PC-3 (cell line): ENCODE measurements around the gene TCF12. TPM values are rescaled to one million over a fixed set of nuclear protein-coding genes. Genes with fewer than 3 reads are reported as not detected.

Source experiments
- ATAC-seq: fragments of 200-7000 bp; cut with Tn5 transposase; 2 replicates; pipeline ENCODE4 v1.9.1; 2020; ENCODE audit warnings: mild to moderate bottlenecking, moderate library complexity
- BruUV-seq: library from RNA; stranded (reverse); fragments of 400-500 nt; replicated peaks from 2 replicates; lab custom pipeline; 2021; lab: Mats Ljungman, UMichigan
- CTCF ChIA-PET: fragments of 300-600 bp; sonication (Branson Sonifier 250); formaldehyde crosslinking; loops from one replicate; lab custom pipeline; 2022; ENCODE audit warnings: antibody characterized with exemption; lab: Charles Lee
- POLR2A ChIA-PET: fragments of 300-600 bp; sonication (Branson Sonifier 250); formaldehyde crosslinking; loops from one replicate; lab custom pipeline; 2022; ENCODE audit warnings: antibody characterized with exemption; ENCODE audit not compliant: unreplicated experiment; lab: Charles Lee
- DNase-seq: peaks from one replicate; pipeline ENCODE4 v3.0.0-alpha.2; 2015
- H2AFZ ChIP-seq: fragments of 300-600 bp; sonication (generic); 2 replicates; pipeline ENCODE4 v1.6.0; 2016; ENCODE audit warnings: antibody characterized with exemption, low read length
- H3F3A ChIP-seq: fragments of 300-600 bp; sonication (generic); one replicate; pipeline ENCODE4 v1.6.0; 2017; ENCODE audit warnings: antibody characterized with exemption, low read length, control low read depth, mild to moderate bottlenecking; ENCODE audit not compliant: unreplicated experiment
- H3K27ac ChIP-seq: fragments of 300-600 bp; sonication (generic); 2 replicates; pipeline ENCODE4 v1.5.1; 2016; ENCODE audit warnings: mild to moderate bottlenecking, low read length
- H3K27me3 ChIP-seq: fragments of 300-600 bp; sonication (generic); 2 replicates; pipeline ENCODE4 v1.6.1; 2016; ENCODE audit warnings: low read length, mixed read lengths
- H3K36me3 ChIP-seq: fragments of 300-600 bp; sonication (generic); 2 replicates; pipeline ENCODE4 v1.6.1; 2016; ENCODE audit warnings: low read depth, mixed run types, low read length, mixed read lengths
- H3K4me1 ChIP-seq: fragments of 300-600 bp; sonication (generic); 2 replicates; pipeline ENCODE4 v1.5.1; 2016; ENCODE audit warnings: low read length; ENCODE audit not compliant: insufficient read depth
- H3K4me2 ChIP-seq: fragments of 300-600 bp; sonication (generic); 2 replicates; pipeline ENCODE4 v1.6.0; 2016; ENCODE audit warnings: low read length
- H3K4me3 ChIP-seq: fragments of 300-600 bp; sonication (generic); 2 replicates; pipeline ENCODE4 v1.5.1; 2016; ENCODE audit warnings: mild to moderate bottlenecking, low read length, mixed read lengths
- H3K79me2 ChIP-seq: fragments of 300-600 bp; sonication (generic); 2 replicates; pipeline ENCODE4 v1.6.1; 2017; ENCODE audit warnings: low read length, mixed read lengths
- H3K9ac ChIP-seq: fragments of 300-600 bp; sonication (generic); 2 replicates; pipeline ENCODE4 v1.6.0; 2016; ENCODE audit warnings: mild to moderate bottlenecking, low read length
- H3K9me2 ChIP-seq: fragments of 300-600 bp; sonication (generic); replicated peaks from 2 replicates; pipeline ENCODE4 v1.6.1; 2016; ENCODE audit warnings: mixed run types, low read length, mixed read lengths
- H3K9me3 ChIP-seq: fragments of 300-600 bp; sonication (generic); 2 replicates; pipeline ENCODE4 v1.6.1; 2016; ENCODE audit warnings: low read length, mixed read lengths
- H4K20me1 ChIP-seq: fragments of 300-600 bp; sonication (generic); 2 replicates; pipeline ENCODE4 v1.6.1; 2016; ENCODE audit warnings: low read length, mixed read lengths
- CTCF ChIP-seq: fragments of 300-600 bp; sonication (generic); conservative IDR thresholded peaks from 2 replicates; pipeline ENCODE4 v1.5.1; 2017; ENCODE audit warnings: antibody characterized with exemption, low read depth, mild to moderate bottlenecking, low read length
- EZH2 ChIP-seq: fragments of 300-600 bp; sonication (generic); IDR thresholded peaks from one replicate; pipeline ENCODE4 v1.6.1; 2017; ENCODE audit warnings: antibody characterized with exemption, mild to moderate bottlenecking, low read length; ENCODE audit not compliant: unreplicated experiment
- EZH2phosphoT487 ChIP-seq: fragments of 300-600 bp; sonication (generic); IDR thresholded peaks from 2 replicates; pipeline ENCODE4 v1.6.1; 2018; ENCODE audit warnings: mild to moderate bottlenecking, antibody characterized with exemption, low read length, borderline replicate concordance
- intact Hi-C: fragments of 100-400 bp; cut with micrococcal nuclease; formaldehyde crosslinking; loops from 2 replicates; pipeline ENCODE4 v1.9.0; 2023
- total RNA-seq: library from RNA; depleted of rRNA; stranded (reverse); fragments of >200 nt; gene quantifications from 2 replicates; pipeline ENCODE4 v1.2.3, GENCODE V29; 2014

Gene TCF12
- total RNA-seq, 1 experiment from 2014 or later, result 103 TPM

GRCh38 chr15:57064033-57064432 is 145.6 kb downstream of the TCF12 start:
- Histone ChIP-seq H3K9me3 (no peaks in the 10 kb centered on the region), H3K4me1 (peaks cover 36% of the 10 kb centered on the region), H2AFZ (no peak overlapping the region), H3K27me3 (no peaks in the 10 kb centered on the region), H3K36me3 (no peaks in the 10 kb centered on the region), H4K20me1 (no peaks in the 10 kb centered on the region), H3K9ac (no peak overlapping the region), H3K27ac (no peak overlapping the region), H3F3A (no peaks in the 10 kb centered on the region), H3K4me2 (no peak overlapping the region), H3K4me3 (no peak overlapping the region), H3K79me2 (peaks cover 21% of the 10 kb centered on the region), H3K9me2 (no peaks in the 10 kb centered on the region)
- ChIA-PET CTCF (no interaction called here), POLR2A (no interaction called here)
- no peak for DNase-seq
- intact Hi-C loops, result no loop called here
- TF ChIP-seq EZH2, result no peak
- TF ChIP-seq EZH2phosphoT487, result no peak
- TF ChIP-seq CTCF, result no peak
- no peak for ATAC-seq
- no TSS peak for BruUV-seq

- DNase-seq (no peak), ATAC-seq (no peak)
- Histone ChIP-seq H4K20me1 (no peaks in the 10 kb centered on the region), H3K36me3 (no peaks in the 10 kb centered on the region), H3K4me3 (no peak overlapping the region), H3K27me3 (no peaks in the 10 kb centered on the region), H3K4me1 (no peaks in the 10 kb centered on the region), H3K27ac (no peak overlapping the region), H3K4me2 (no peak overlapping the region), H3K9ac (no peak overlapping the region), H3K9me2 (no peaks in the 10 kb centered on the region), H3F3A (no peaks in the 10 kb centered on the region), H2AFZ (no peak overlapping the region), H3K79me2 (no peaks in the 10 kb centered on the region), H3K9me3 (no peaks in the 10 kb centered on the region)
- intact Hi-C loops, result no loop called here
- TF ChIP-seq EZH2phosphoT487 (no peak), EZH2 (no peak), CTCF (no peak)
- BruUV-seq, result no TSS peak
- ChIA-PET CTCF (no interaction called here), POLR2A (no interaction called here)
Measured at GRCh38 chr15:57069423-57069822, 151.0 kb downstream of the TCF12 start.

GRCh38 chr15:57070674-57071073 is 152.2 kb downstream of the TCF12 start:
- POLR2A ChIA-PET, result no interaction called here
- Histone ChIP-seq H2AFZ (no peak overlapping the region), H3K36me3 (no peaks in the 10 kb centered on the region), H4K20me1 (no peaks in the 10 kb centered on the region), H3K9me2 (no peaks in the 10 kb centered on the region), H3K4me1 (no peaks in the 10 kb centered on the region), H3K4me3 (no peak overlapping the region), H3K9me3 (no peaks in the 10 kb centered on the region), H3K9ac (no peak overlapping the region), H3F3A (no peaks in the 10 kb centered on the region), H3K27ac (no peak overlapping the region), H3K79me2 (no peaks in the 10 kb centered on the region), H3K27me3 (no peaks in the 10 kb centered on the region), H3K4me2 (no peak overlapping the region)
- no peak for DNase-seq
- no TSS peak for BruUV-seq
- CTCF ChIA-PET, result no interaction called here
- TF ChIP-seq EZH2 (no peak), CTCF (no peak), EZH2phosphoT487 (no peak)
- ATAC-seq, result no peak
- intact Hi-C loops, result no loop called here
